T-cell (primary cell): ENCODE data around the gene ERF. TPM values are rescaled to one million over a fixed set of nuclear protein-coding genes. Genes with fewer than 3 reads are reported as not detected.

Experiments used
- ATAC-seq, 4 experiments: fragments of 200-7000 bp in 3 of 4; fragments of 150-1000 bp in 1 of 4; cut with Tn5 transposase; replicated peaks in 1 of 4; 1 replicate in 3 of 4; 2 replicates in 1 of 4; pipeline ENCODE4 v1.10.0; 2021; ENCODE audit warnings: moderate library complexity in 3 of 4, mild to moderate bottlenecking in 2 of 4, moderate number of reproducible peaks in 1 of 4
- CTCF ChIA-PET, 2 donors: fragments of 300-600 bp; sonication (Branson Sonifier 250); formaldehyde crosslinking; loops; one replicate each; lab custom pipeline; 2022; ENCODE audit warnings: antibody characterized with exemption in 2 of 2; lab: Charles Lee
- POLR2A ChIA-PET, 2 donors: fragments of 300-600 bp; sonication (Branson Sonifier 250); formaldehyde crosslinking; loops; one replicate each; lab custom pipeline; 2022; ENCODE audit warnings: antibody characterized with exemption in 2 of 2; lab: Charles Lee
- DNase-seq, 35 experiments: peaks; one replicate each; pipeline versions ENCODE4 v3.0.0 to v3.0.0-alpha.2; 2013 to 2023
- H3K27ac ChIP-seq: one replicate; pipeline ENCODE4 v1.5.1; 2013; ENCODE audit warnings: low read length
- H3K27me3 ChIP-seq, 2 experiments: replicated peaks in 1 of 2; 1 replicate in 1 of 2; 2 replicates in 1 of 2; pipeline versions ENCODE4 v1.6.1 to v1.7.0; 2013; ENCODE audit warnings: low read length in 1 of 2, mixed read lengths in 1 of 2; ENCODE audit not compliant: control insufficient read depth in 2 of 2, insufficient read depth in 2 of 2; ENCODE audit errors: extremely low read depth in 1 of 2
- H3K36me3 ChIP-seq, 2 donors: 1 replicate in 1 of 2; 2 replicates in 1 of 2; pipeline versions ENCODE4 v1.6.1 to v1.7.0; 2013; ENCODE audit warnings: low read length in 1 of 2; ENCODE audit not compliant: control insufficient read depth in 2 of 2, insufficient read depth in 1 of 2; ENCODE audit errors: extremely low read depth in 1 of 2
- H3K4me1 ChIP-seq, 2 experiments: 1 replicate in 1 of 2; 2 replicates in 1 of 2; pipeline versions ENCODE4 v1.6.1 to v1.7.0; 2013; ENCODE audit warnings: low read length in 2 of 2, mixed read lengths in 1 of 2; ENCODE audit not compliant: insufficient read depth in 2 of 2, control insufficient read depth in 1 of 2; ENCODE audit errors: extremely low read depth in 1 of 2
- H3K4me3 ChIP-seq, 2 donors: 1 replicate in 1 of 2; 2 replicates in 1 of 2; pipeline versions ENCODE4 v1.5.1 to v1.7.0; 2013; ENCODE audit warnings: mild to moderate bottlenecking in 2 of 2, low read length in 1 of 2, moderate library complexity in 1 of 2; ENCODE audit not compliant: control insufficient read depth in 1 of 2; ENCODE audit errors: extremely low read depth in 1 of 2
- H3K9me3 ChIP-seq: 2 replicates; pipeline ENCODE4 v1.7.0; 2013
- H3K27ac Mint-ChIP-seq, 2 donors: one replicate each; pipeline ENCODE4 v1.8.0; 2020 to 2021; ENCODE audit warnings: mild to moderate bottlenecking in 2 of 2, mixed read lengths in 2 of 2
- H3K27me3 Mint-ChIP-seq, 2 donors: one replicate each; pipeline ENCODE4 v1.8.0; 2021 to 2022; ENCODE audit warnings: mixed read lengths in 2 of 2
- H3K36me3 Mint-ChIP-seq: one replicate; pipeline ENCODE4 v1.8.0; 2021; ENCODE audit warnings: mixed read lengths
- H3K4me1 Mint-ChIP-seq, 3 donors: one replicate each; pipeline ENCODE4 v1.8.0; 2020 to 2022; ENCODE audit warnings: mixed read lengths in 3 of 3, mild to moderate bottlenecking in 1 of 3
- H3K4me3 Mint-ChIP-seq, 3 donors: one replicate each; pipeline ENCODE4 v1.8.0; 2020 to 2022; ENCODE audit warnings: mild to moderate bottlenecking in 3 of 3, mixed read lengths in 3 of 3, moderate library complexity in 3 of 3
- H3K9me3 Mint-ChIP-seq, 3 donors: one replicate each; pipeline ENCODE4 v1.8.0; 2020 to 2022; ENCODE audit warnings: mixed read lengths in 3 of 3
- WGBS: methylation state at CpG from one replicate; pipeline ENCODE4 v1.1.5; 2013; ENCODE audit warnings: missing lambda C conversion rate; ENCODE audit not compliant: insufficient coverage; 5-methylcytosine and 5-hydroxymethylcytosine counted together
- total RNA-seq, 35 experiments: library from RNA in 6 of 35; stranded (reverse) in 6 of 35; fragments of 120-200 nt in 1 of 35; gene quantifications; one replicate each; pipeline versions ENCODE4 v1.2.1 to v1.2.4 and lab custom pipeline; 2013 to 2026

The ERF gene
- total RNA-seq, 5 donors from 2014 or later (not counting 1 experiment from before 2014, with no cell fraction given): 35.9 to 97.3 (median 44.6) TPM

- no peaks in the 10 kb centered on the region for H3K9me3 ChIP-seq
- H3K27ac Mint-ChIP-seq: no peak overlapping the region
- H3K36me3 Mint-ChIP-seq: no peaks in the 10 kb centered on the region
- no peaks in the 10 kb centered on the region for H3K27me3 Mint-ChIP-seq
- H3K27ac ChIP-seq: peak overlapping the region; percentile 95
- DNase-seq (no peak), ATAC-seq (no peak)
- H3K4me1 Mint-ChIP-seq: peaks cover 38 to 50% (median 39%) of the 10 kb centered on the region in 3 donors
- no peaks in the 10 kb centered on the region for H3K9me3 Mint-ChIP-seq
- POLR2A ChIA-PET: interaction anchor here (0.5 to 1.0 kb wide), 5 partner anchors 11 to 337 kb away, joined by 4 to 9 read pairs (median 7); partner anchors contain the start of gene CIC (in 1 of the 2)
- peaks cover 33 to 76% of the 10 kb centered on the region in 2 experiments for H3K4me1 ChIP-seq
- peaks cover 0 to 5% of the 10 kb centered on the region in 2 donors for H3K36me3 ChIP-seq
- peak overlapping the region in 2 of 3 donors; percentile 58 to 70 for H3K4me3 Mint-ChIP-seq
- H3K27me3 ChIP-seq: no peaks in the 10 kb centered on the region
- H3K4me3 ChIP-seq: no peak overlapping the region
- WGBS: 50% methylated on average over 5 of the region's 7 CpGs
- CTCF ChIA-PET: interaction anchor here in 1 of 2 donors (1.3 to 1.7 kb wide), 2 partner anchors 11 to 39 kb away, joined by 4 to 13 read pairs; no protein-coding TSS in a partner anchor
Observed at GRCh38 chr19:42281827-42282762, 27.2 kb upstream of the ERF start.

GRCh38 chr19:42281146-42281826, 26.4 kb upstream of the ERF start:
- Histone ChIP-seq H3K4me1 (peaks cover 33 to 79% of the 10 kb centered on the region in 2 experiments), H3K27me3 (no peaks in the 10 kb centered on the region), H3K4me3 (peak overlapping the region; percentile 15 to 98), H3K27ac (peak overlapping the region; percentile 95), H3K9me3 (no peaks in the 10 kb centered on the region), H3K36me3 (peaks cover 0 to 2% of the 10 kb centered on the region in 2 donors)
- H3K9me3 Mint-ChIP-seq: no peaks in the 10 kb centered on the region
- no peak for ATAC-seq
- no peak overlapping the region for H3K27ac Mint-ChIP-seq
- H3K4me3 Mint-ChIP-seq: peak overlapping the region in 2 of 3 donors; percentile 60 to 66
- peak in 9 of 35 experiments; percentile 13 to 28 (median 22) for DNase-seq
- H3K27me3 Mint-ChIP-seq: no peaks in the 10 kb centered on the region
- H3K4me1 Mint-ChIP-seq: peaks cover 39 to 57% (median 46%) of the 10 kb centered on the region in 3 donors
- no peaks in the 10 kb centered on the region for H3K36me3 Mint-ChIP-seq
- 20% methylated on average over 20 of the region's 25 CpGs for WGBS
- POLR2A ChIA-PET: no interaction called here
- CTCF ChIA-PET: interaction anchor here in 1 of 2 donors (0.7 to 1.7 kb wide), 2 partner anchors 11 to 421 kb away, joined by 3 to 13 read pairs; partner anchors contain the start of gene RPS19

GRCh38 chr19:42280815-42281145, 25.9 kb upstream of the ERF start:
- no peaks in the 10 kb centered on the region for H3K9me3 ChIP-seq
- Mint-ChIP-seq H3K4me3 (peak overlapping the region in 2 of 3 donors; percentile 60 to 66), H3K4me1 (peaks cover 39 to 57% (median 46%) of the 10 kb centered on the region in 3 donors), H3K27me3 (no peaks in the 10 kb centered on the region), H3K9me3 (no peaks in the 10 kb centered on the region), H3K36me3 (peaks cover 3% of the 10 kb centered on the region), H3K27ac (no peak overlapping the region)
- H3K4me1 ChIP-seq: peaks cover 30 to 79% of the 10 kb centered on the region in 2 experiments
- H3K36me3 ChIP-seq: peaks cover 0 to 2% of the 10 kb centered on the region in 2 donors
- CTCF ChIA-PET: interaction anchor here in 1 of 2 donors (0.7 kb wide), 1 partner anchor 421 kb away, joined by 3 read pairs; the partner anchor contains the start of gene RPS19
- POLR2A ChIA-PET: no interaction called here
- H3K4me3 ChIP-seq: peak overlapping the region; percentile 60 to 98
- ATAC-seq (no peak), DNase-seq (peak in 2 of 35 experiments; percentile 43 to 46)
- 0% methylated on average over 3 of the region's 20 CpGs for WGBS
- H3K27ac ChIP-seq: peak overlapping the region; percentile 95
- no peaks in the 10 kb centered on the region for H3K27me3 ChIP-seq

- CTCF ChIA-PET: interaction anchor here (0.6 to 2.0 kb wide), 11 partner anchors 10 to 171 kb away, joined by 3 to 22 read pairs (median 3); partner anchors contain the start of genes CIC (in 1 of the 2), POU2F2 (in 1 of the 2) and PRR19 (in 1 of the 2)
- no peaks in the 10 kb centered on the region for H3K27me3 Mint-ChIP-seq
- H3K9me3 ChIP-seq: no peaks in the 10 kb centered on the region
- peaks cover 3% of the 10 kb centered on the region for H3K36me3 Mint-ChIP-seq
- H3K4me3 ChIP-seq: peak overlapping the region; percentile 60 to 98
- H3K4me1 Mint-ChIP-seq: peaks cover 37 to 55% (median 43%) of the 10 kb centered on the region in 3 donors
- POLR2A ChIA-PET: interaction anchor here in 1 of 2 donors (0.8 to 1.4 kb wide), 2 partner anchors 10 to 46 kb away, joined by 3 to 4 read pairs; no protein-coding TSS in a partner anchor
- DNase-seq (peak; percentile 69 to 87 (median 78)), ATAC-seq (peak; percentile 26 to 41 (median 38))
- peaks cover 0 to 2% of the 10 kb centered on the region in 2 donors for H3K36me3 ChIP-seq
- no peaks in the 10 kb centered on the region for H3K27me3 ChIP-seq
- 0% methylated on average over 83 of the region's 89 CpGs for WGBS
- H3K27ac Mint-ChIP-seq: peak overlapping the region; percentile 92 to 97
- H3K4me1 ChIP-seq: peaks cover 30 to 79% of the 10 kb centered on the region in 2 experiments
- H3K4me3 Mint-ChIP-seq: peak overlapping the region in 2 of 3 donors; percentile 83 to 87
- peak overlapping the region; percentile 95 for H3K27ac ChIP-seq
- H3K9me3 Mint-ChIP-seq: no peaks in the 10 kb centered on the region
Observed at GRCh38 chr19:42279902-42280814, 25.2 kb upstream of the ERF start.

GRCh38 chr19:42279155-42279901, 24.4 kb upstream of the ERF start:
- Histone ChIP-seq H3K4me3 (peak overlapping the region; percentile 60 to 98), H3K36me3 (peaks cover 2 to 6% of the 10 kb centered on the region in 2 donors), H3K9me3 (no peaks in the 10 kb centered on the region), H3K27me3 (no peaks in the 10 kb centered on the region), H3K27ac (peak overlapping the region; percentile 95), H3K4me1 (peaks cover 26 to 80% of the 10 kb centered on the region in 2 experiments)
- Mint-ChIP-seq H3K9me3 (no peaks in the 10 kb centered on the region), H3K4me1 (peaks cover 37 to 56% (median 46%) of the 10 kb centered on the region in 3 donors), H3K27ac (peak overlapping the region; percentile 92 to 97), H3K4me3 (peak overlapping the region in 2 of 3 donors; percentile 83 to 87), H3K36me3 (peaks cover 10% of the 10 kb centered on the region), H3K27me3 (no peaks in the 10 kb centered on the region)
- ChIA-PET POLR2A (interaction anchor here in 1 of 2 donors (0.8 to 1.4 kb wide), 2 partner anchors 9 to 45 kb away, joined by 3 to 4 read pairs; no protein-coding TSS in a partner anchor), CTCF (interaction anchor here (0.6 to 2.0 kb wide), 11 partner anchors 9 to 171 kb away, joined by 3 to 22 read pairs (median 3); partner anchors contain the start of genes CIC (in 1 of the 2) and POU2F2 (in 1 of the 2))
- ATAC-seq (no peak), DNase-seq (no peak)
- 18% methylated on average over 6 of the region's 6 CpGs for WGBS
